ENCODE data around the gene TMPRSS2.

Gene TMPRSS2

DNA sequence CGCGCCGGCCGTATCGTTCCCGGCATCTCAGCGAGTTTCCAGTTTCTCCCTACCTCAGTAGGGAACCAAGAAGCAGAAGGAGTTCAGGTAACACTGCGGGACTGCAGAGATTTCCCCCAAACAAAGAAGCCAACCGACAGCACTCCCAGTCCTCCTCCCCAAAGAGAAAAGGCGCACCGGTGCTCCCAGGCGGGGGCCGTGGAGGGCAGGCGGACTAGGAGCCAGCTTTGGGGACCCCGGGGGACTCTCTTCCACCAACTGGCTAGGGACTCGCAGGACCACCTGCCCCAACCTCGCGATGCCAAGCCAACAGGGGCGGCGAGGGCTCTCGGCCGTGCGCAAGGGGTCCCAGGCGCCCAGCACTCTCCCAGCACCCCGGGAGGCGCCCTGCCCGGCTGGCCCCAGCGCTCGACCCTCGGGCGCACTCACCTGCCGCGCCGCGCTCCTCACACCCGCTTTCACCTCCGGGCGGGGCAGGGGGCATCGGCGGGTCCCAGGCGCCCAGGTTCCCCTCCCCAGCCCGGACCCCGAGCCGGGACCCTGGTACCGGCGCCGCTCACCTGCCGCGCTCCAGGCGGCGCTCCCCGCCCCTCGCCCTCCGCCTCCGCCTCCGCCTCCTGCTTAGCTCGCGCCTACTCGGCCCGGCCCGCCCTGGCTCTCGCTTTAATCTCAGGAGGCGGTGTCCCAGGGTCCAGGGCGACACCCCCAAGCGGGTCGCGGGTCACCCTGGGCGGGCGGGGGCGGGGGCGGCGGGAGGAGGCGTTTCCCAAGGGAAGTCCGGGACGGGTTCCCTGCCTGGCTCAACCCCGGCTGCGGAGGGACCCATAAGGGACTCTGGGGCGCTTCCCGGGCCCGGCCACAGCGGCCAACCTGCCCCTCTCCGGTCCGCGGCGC lies at the start of gene TMPRSS2:
TSS of gene TMPRSS2 (minus strand) at position 638 of the 894 bp plus-strand sequence. CDS start 10,025 bp downstream, outside the sequence.
- no peak for DNase-seq (ENCODE audit: low read depth)

DNA sequence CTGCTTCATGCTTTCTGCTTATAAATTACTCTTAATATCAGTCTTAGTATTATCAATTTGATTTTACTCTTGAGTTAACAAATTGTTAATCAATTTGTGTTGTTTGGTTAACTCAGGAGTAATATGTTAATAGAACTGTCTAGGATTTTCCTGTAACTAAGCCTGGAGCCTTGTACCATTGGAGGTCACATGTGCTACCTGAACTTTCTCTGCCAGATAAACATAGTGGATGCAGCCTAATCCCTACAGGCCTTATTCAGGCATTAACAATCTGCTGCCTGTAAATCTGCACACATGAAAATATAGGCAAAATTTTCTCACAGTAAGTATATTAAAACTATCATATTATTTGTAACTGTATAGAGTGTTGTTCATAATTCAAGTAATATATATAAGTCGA lies 47.1 kb upstream of the TMPRSS2 start:
- DNase-seq (ENCODE audit: low read depth), result no peak

DNA sequence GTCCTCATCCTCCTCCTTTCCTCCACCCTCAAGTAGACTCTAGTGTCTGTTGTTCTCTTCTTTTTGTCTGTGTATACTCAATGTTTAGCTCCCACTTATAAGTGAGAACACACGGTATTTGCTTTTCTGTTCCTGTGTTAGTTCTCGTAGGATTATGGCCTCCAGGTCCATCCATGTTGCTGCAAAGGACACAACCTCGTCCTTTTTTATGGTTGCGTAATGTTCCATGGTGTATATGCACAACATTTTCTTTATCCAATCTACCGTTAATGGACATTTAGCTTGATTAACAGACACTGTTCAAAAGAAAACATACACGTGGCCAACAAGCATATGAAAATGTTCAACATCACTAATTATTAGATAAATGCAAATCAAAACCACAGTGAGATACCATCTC lies 44.3 kb upstream of the TMPRSS2 start:
- no peak for DNase-seq (ENCODE audit: low read depth)

DNA sequence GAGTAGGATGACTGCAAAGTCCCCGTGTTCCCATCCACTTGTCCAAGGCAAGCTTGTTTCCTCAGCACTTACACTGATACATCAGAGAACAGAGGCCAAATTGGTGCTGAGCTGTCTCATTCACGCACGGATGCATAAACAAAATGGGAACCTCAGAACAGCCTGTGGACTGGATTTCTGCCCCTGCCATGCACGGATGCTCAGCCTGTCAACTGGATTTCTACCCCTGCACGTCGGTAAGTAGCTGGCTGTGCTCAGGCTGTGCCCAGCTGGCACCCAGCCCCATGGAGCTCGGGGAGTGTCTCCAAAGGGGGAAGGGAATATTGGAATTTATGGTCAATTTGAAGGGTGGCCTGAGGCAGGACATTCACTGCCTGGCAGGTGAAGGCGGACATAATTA lies 40.8 kb upstream of the TMPRSS2 start:
- no peak for DNase-seq (ENCODE audit: low read depth)

DNA sequence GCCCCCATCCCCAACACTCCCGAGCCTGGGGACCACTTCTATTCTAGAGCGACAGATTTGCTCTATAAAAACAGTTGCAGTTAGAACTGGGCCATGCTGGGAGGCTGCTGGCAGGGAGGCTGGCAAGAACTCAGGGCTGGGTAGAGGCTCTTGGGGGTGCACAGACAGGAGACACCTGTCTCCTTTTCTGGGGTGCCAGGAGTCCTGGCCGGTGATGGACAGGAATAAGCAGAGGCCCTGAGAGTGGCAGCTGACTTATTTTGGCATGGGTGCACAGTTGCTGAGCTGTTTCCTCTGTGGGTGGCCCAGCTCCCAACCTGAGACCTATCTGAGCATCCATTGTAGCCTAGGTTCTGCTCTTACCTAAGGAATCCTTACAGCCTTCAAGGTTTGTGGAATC lies 39.2 kb upstream of the TMPRSS2 start:
- no peak for DNase-seq (ENCODE audit: low read depth)

DNA sequence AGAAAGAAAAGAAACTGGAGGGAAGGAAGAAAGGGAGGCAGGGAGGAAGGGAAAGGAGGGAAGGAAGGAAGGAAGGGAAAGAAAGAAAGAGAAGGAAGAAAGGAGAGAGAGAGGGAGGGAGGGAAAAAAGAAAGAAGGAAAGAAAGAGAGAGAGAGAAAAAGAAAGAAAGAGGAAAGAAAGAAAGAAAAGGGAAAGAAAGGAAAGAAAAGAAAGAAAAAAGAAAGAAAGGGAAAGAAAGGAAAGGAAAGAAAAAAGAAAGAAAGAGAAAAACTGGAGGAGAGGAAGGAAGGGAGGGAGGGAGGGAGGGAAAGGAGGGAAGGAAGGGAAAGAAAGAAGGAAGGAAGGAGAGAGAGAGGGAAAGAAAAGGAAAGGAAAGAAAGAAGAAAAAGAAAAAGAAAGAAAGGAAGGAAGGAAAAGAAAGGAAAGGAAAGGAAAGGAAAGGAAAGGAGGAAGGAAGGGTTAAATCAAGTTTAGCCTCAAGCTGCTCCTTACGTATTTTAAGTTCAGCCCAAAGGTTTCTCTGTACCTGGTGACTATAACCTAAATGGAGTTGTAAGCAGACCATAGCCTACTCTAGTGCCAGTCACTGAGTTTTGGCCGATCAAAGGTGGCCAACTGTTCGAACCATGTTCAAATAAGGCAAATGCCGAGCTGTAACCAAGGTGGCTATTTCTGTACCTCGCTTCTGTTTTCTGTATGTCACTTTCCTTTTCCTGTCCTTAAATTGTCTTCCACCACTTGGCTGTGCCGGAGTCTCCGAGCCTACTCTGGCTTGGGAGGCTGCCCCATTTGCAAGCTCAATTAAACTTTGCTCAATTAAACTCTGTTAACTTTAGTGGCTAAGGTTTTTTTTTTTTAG lies 37.8 kb upstream of the TMPRSS2 start:
- DNase-seq (ENCODE audit: low read depth), result no peak

DNA sequence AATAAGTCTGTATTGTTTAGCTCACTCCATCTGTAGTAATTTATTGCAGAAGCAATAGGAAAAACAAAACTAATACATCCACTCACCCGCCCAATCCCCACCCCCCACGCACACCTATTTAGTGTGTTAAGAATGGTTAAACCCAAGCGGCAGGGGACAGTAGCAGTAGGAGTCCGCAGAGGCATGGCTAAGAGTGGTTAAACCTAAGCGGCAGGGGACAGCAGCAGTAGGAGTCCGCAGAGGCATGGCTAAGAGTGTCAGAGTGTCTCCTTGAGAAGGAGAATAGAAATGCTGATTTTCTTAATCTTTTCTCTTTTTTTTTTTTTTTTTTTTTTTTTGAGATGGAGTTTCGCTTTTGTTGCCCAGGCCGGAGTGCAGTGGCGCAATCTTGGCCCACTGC lies 34.8 kb upstream of the TMPRSS2 start:
- DNase-seq (ENCODE audit: low read depth), result no peak

DNA sequence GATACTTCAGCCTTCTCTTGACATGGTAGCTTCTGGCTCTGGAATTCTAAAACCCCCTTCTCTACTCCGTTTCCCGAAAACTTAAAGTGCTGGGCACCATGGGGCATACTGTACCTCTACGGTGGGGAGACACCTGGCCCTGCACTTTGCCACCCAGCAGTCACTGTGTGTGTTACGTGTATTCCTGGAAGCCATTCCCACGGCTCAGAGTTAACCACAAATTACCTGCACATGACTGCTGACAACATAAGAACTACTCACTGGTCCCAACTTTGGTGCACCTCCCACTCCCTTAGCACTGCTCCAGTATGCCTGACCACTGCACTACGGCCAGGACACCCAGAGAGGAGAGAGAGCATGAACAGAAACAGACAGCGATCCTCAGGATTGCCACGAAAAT lies 29.4 kb upstream of the TMPRSS2 start:
- no peak for DNase-seq (ENCODE audit: low read depth)

DNA sequence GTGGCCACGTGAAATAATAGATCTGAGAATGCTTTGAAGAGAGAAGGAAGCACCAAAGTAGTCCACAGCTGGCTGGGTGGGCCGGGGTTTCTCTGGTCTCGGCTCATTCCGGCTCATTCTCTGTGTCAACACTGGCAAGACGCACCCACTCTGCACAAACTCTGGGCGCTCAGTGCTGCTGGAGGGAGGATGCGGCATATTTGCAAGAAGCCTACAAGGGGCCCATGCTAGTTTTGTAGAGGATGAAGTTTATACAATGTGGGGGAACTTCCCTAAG lies 28.8 kb upstream of the TMPRSS2 start:
- DNase-seq (ENCODE audit: low read depth), result no peak

DNA sequence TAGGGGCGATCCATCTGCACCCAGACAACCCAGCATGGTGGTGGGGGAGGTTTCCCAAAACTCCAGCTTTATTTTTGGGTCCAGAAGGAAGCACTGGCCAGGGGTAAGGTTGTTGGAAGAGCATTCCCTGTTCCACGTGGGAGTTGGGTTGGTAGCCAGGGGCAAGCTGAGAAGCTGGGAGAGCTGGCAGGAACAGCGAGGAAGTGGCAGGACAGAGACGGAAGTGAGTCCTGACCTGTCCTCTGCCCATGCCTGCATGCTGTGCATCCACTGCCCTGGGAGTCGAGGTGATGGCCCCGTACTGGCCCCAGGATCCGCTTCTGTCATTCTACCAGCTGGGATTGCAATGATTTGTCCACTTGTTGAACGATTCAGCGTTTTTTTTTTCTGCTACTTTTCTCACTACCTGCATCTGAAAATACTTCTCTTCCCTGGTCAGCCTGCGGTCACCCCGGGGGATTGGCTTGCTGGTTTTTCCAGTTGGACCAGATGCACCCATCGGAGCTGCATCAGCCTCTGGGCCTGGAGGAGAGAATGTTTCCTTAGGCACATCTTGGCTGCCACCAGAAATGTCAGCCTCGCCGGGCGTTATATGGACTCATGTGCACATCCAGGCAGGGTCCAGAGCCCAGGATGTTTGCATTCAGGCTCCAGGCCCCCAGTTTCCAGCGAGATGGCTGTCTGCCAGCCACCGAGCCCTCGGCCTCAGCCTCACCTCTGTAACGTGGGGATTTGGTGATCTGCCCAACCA lies 28.3 kb upstream of the TMPRSS2 start:
- no peak for DNase-seq (ENCODE audit: low read depth)

DNA sequence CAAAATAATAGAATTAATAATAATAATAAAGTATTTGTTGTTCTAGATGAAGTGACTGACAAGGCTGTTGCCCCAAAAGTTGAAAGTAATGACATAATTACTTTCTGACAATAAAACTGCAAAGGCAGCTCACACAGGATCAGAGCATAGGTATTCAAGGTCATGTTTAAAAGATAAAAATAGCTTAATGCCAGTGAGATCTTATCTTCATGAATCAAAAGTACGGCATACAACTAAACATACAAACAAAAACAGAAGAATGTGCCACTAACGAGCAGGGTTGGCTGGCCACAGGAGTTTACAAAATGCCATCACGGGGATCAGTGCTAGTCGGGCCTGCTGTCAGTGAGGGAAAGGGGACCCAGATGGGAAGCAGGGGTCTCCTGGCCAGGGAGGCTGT lies 22.4 kb upstream of the TMPRSS2 start:
- DNase-seq (ENCODE audit: low read depth), result no peak

DNA sequence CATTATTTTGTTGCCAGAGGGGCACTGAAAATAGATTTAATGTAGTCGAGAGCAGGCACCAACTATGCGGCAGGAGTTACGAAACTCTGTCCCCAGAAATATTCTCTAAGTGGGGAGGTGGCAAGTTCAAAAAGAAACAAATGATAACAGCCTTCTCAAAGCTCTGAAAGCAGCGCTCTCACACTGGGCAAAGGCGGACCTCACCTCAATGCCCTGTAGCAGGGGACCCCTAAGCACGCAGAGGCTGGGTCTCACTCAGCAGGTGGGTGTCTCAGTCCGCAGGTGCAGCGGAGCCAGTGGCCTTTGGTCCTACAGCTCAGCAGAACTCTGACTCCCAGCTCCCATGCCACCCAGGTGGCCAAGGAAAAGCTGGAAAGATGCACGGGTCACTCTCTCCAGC lies 21.8 kb upstream of the TMPRSS2 start:
- DNase-seq (ENCODE audit: low read depth), result no peak

DNA sequence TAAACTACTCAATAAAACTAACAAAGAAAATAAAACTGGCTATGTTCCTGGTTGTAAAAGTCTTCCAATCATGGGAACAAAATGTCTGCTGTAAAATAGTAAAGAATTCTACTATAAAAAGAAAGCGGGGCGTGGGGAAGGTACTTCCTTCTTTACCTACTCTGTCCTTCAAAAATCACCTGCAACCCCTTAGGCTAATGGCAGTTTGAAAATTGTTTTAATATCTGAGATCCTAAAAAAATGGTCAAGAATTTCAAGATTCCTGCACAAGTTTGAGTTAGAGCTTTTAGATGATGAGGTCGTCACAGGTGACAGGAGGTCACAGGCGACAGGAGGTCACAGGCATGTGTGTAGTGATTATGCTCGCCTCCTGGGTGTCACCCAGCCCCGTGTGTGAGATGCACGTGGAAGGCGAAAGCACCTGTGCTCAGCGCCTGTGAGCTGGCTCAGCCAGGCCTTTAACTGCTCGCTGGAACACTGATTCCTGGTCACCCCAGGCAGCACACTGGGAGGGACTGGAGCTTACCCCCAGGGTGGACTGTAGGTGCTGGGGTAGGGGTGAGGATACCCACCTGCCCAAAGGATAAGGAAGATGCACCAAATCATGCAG lies 18.6 kb upstream of the TMPRSS2 start:
- no peak for DNase-seq (ENCODE audit: low read depth)

DNA sequence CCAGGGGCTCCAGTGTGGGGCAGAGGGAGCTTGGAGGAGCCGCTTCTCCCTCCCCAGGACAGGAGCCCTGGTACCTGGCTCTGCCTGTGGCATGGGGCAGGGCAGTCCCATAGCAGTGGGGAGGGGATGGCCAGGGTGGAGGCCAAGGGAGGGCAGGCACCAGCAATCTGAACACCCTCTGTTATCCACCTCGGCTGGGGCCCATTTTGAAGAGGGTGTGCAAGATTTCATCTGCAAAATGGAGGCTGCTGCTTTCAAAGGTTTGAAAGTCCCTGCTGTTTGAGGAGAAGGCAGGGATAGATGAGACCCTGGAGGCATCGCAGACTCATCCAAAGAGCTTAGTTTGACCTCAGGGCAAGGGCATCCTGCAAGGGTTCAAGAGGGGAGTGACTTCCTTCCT lies 15.2 kb upstream of the TMPRSS2 start:
- no peak for DNase-seq (ENCODE audit: low read depth)

DNA sequence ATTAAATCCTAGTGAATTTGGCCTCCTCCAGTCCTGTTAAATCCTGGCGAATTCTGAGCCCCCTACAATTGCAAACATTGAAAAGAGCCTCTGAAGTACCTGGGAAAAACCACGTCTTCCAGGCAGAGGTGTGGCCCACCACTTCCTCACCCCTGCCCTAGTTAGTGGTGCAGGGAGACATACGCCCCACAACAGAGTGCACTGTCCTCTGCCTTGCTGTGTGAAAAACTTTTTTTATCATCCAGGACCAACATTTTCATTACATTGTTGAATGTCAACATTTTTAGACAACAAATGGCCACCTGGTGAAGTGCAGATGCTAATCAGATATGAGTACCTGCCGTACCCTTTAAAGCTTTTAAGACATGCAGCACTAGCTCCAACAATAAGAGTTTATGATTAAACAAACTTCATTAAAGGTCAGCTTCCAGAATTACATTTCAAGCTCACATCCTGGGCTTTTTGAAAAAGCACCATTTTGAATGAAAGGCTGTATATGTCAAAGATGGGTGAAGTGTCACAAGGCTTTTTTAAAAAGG lies 13.6 kb upstream of the TMPRSS2 start:
- no peak for DNase-seq (ENCODE audit: low read depth)

DNA sequence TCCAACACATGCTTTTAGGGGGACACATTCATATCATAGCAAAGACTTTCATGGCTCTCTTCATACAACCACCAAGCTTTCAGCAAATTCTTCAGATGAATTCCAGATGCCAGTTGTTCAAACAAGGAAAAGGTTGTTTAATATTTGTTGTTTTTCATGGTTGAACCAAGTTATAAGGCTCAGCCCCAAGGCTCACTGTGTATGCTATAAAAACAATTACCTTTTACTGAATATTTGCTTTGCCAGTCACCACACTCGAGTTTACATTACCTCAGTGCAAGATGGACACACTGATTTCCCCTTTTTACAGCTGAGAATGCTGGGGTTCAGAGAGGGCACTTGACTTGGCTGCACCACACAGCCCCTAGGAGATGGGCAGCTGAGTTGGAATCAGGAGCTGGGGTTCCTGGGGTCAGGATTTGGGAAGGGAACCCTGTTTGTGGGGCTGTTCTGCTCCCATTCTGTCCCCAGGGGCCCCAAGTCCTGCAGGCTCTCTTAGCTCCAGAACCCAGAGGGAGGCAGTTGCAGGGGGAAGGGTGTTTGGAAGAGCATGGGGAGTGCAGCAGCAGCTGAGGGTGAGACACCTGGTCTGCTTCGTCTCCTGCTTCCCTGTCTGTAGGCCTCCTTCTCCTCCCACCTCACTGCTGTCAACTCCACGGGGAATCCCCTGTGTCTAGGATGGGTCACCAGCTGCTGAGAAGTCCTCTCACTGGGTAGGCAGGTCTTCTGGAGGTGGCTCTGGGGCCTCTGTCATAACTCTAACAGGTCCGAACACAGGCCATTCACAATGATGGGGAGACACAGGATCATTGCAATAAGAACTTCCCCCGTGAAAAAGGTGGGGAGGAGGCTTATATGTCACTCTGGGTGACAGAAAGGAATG lies 12.8 kb upstream of the TMPRSS2 start:
- DNase-seq (ENCODE audit: low read depth), result no peak

DNA sequence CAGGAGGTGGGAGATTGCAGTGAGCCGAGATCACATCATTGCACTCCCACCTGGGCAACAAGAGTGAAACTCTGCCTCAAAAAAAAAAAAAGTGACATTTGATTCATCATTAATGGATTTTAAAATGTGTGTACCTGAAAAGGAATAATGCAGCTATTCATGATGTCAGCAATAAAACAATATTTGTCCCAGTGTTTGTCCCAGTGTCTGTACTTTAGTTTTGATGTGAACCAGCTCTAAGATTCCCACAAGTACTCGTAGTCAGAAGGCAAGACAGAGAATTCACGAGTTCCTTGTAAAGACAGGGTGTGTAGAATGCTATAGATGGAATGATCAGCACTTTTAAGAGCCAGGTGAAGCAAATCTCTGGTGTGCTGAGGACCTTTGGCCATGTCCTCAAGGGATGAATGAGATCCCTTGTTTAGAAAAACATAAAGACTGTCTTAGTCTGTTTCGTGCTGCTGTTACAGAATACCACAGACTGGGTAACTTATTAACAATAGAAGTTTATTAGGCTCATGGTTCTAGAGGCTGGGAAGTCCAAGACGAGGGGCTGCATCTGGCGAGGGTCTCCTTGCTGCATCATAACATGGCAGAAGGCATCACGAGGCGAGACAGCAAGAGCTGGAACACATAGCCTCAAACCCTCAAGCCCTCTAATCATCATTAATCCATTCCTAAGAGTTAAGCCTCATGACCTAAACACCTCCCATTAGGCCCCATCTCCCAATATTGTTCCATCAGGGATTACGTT lies 12.0 kb upstream of the TMPRSS2 start:
- DNase-seq (ENCODE audit: low read depth), result no peak

DNA sequence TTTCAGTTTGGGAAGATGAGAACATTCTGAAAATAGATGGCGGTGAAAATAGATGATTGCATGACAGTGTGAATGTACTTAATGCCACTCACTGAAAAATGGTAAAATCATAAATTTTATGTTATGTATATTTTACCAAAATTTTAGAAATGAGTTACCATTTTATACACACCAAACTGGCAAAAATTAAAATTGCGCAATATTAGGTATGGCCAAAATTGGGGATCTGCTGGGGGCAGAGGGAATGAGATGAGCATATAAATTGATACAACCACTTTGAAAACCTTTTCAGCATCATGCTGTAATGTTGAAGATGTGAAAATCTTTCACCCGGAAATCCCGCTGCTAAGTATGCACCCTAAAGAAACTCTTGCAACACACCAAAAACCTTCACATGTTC lies 10.8 kb upstream of the TMPRSS2 start:
- DNase-seq (ENCODE audit: low read depth), result no peak

DNA sequence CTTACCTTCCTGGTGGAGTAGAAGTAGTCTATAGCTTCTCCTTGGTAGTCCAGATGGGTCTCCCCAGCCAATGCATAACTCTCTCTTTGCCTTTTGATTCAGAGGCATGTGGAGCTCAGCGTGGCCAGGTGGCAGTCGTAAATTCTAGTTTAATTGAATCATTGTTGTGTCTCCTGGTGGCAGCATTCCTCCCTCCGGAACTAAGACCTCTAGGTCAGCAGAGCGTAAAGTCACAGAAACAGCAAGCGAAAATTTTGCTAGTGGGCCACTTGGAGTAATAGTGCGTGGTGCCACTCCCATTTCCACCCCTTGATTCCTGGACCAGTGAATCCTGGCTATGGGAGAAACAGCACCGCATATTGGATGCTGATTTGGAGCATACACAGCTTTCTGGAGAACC lies 3.9 kb upstream of the TMPRSS2 start:
- DNase-seq (ENCODE audit: low read depth), result no peak

DNA sequence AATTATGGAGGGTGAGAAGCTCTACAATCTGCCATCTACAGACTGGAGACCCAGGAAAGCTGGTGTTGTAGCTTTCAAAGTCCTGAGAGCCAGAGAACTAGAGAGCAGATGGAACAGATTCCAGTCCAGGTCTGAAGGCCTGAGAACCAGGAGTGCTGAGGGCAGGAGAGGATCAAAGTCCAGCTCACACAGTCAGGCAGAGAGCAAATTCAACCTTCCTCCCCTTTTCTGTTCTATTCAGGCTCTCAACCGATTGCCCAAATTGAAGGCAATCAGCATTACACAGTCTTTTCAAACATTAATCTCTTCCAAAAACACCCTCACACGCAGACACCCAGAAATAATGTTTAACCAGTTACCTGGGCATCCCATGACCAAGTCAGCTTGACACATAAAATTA lies 2.5 kb upstream of the TMPRSS2 start:
- DNase-seq (ENCODE audit: low read depth), result no peak
